GM23248 (cell line): Measurements from ENCODE around the gene NIPA2. TPM values are rescaled to one million over a fixed set of nuclear protein-coding genes. Genes with fewer than 3 reads are reported as not detected.
"Not testable (repeated sequence)": the region's sequence is repeated elsewhere in the genome, so short reads cannot be mapped to it uniquely, and the experiment has no call there.

Experiments
- DNase-seq: peaks from one replicate; pipeline ENCODE4 v3.0.0-alpha.2; 2015
- H2AFZ ChIP-seq: fragments of 200-600 bp; sonication (generic); 2 replicates; pipeline ENCODE4 v1.6.1; 2016; ENCODE audit warnings: antibody characterized with exemption
- H3F3A ChIP-seq: fragments of 200-600 bp; sonication (generic); 2 replicates; pipeline ENCODE4 v1.6.1; 2016; ENCODE audit warnings: mild to moderate bottlenecking, antibody characterized with exemption, mixed run types; ENCODE audit not compliant: insufficient read depth
- H3K27ac ChIP-seq: fragments of 200-600 bp; sonication (generic); 2 replicates; pipeline ENCODE4 v1.5.1; 2016; ENCODE audit warnings: mild to moderate bottlenecking
- H3K27me3 ChIP-seq: fragments of 200-600 bp; sonication (generic); replicated peaks from 2 replicates; pipeline ENCODE4 v1.6.1; 2016; ENCODE audit warnings: mild to moderate bottlenecking; ENCODE audit not compliant: insufficient read depth
- H3K36me3 ChIP-seq: fragments of 200-600 bp; sonication (generic); 2 replicates; pipeline ENCODE4 v1.6.1; 2016; ENCODE audit warnings: low read depth, mild to moderate bottlenecking
- H3K4me1 ChIP-seq: fragments of 200-600 bp; sonication (generic); 2 replicates; pipeline ENCODE4 v1.6.1; 2016; ENCODE audit warnings: mild to moderate bottlenecking; ENCODE audit not compliant: insufficient read depth
- H3K4me2 ChIP-seq: fragments of 200-600 bp; sonication (generic); one replicate; pipeline ENCODE4 v1.6.1; 2016; ENCODE audit warnings: mild to moderate bottlenecking; ENCODE audit not compliant: unreplicated experiment
- H3K4me3 ChIP-seq: fragments of 200-600 bp; sonication (generic); 2 replicates; pipeline ENCODE4 v1.5.1; 2016; ENCODE audit warnings: mild to moderate bottlenecking
- H3K79me2 ChIP-seq: fragments of 200-600 bp; sonication (generic); 2 replicates; pipeline ENCODE4 v1.6.1; 2016; ENCODE audit warnings: mild to moderate bottlenecking; ENCODE audit not compliant: insufficient read depth
- H3K9ac ChIP-seq: fragments of 200-600 bp; sonication (generic); 2 replicates; pipeline ENCODE4 v1.6.1; 2016; ENCODE audit warnings: mild to moderate bottlenecking
- H3K9me2 ChIP-seq: fragments of 200-600 bp; sonication (generic); 2 replicates; pipeline ENCODE4 v1.6.1; 2016; ENCODE audit warnings: mixed run types, mild to moderate bottlenecking, moderate library complexity; ENCODE audit not compliant: insufficient read depth
- H3K9me3 ChIP-seq: fragments of 200-600 bp; sonication (generic); one replicate; pipeline ENCODE4 v1.6.1; 2017; ENCODE audit warnings: low read depth
- H4K20me1 ChIP-seq: fragments of 200-600 bp; sonication (generic); 2 replicates; pipeline ENCODE4 v1.6.0; 2016; ENCODE audit not compliant: insufficient read depth
- EZH2 ChIP-seq: fragments of 200-600 bp; sonication (generic); IDR thresholded peaks from 2 replicates; pipeline ENCODE4 v1.6.1; 2018; ENCODE audit warnings: antibody characterized with exemption, mild to moderate bottlenecking; ENCODE audit not compliant: insufficient read depth, poor library complexity, severe bottlenecking
- EZH2phosphoT487 ChIP-seq: fragments of 200-600 bp; sonication (generic); IDR thresholded peaks from 2 replicates; pipeline ENCODE4 v1.6.1; 2018; ENCODE audit warnings: antibody characterized with exemption, moderate library complexity, mild to moderate bottlenecking, low read depth; ENCODE audit not compliant: insufficient read depth
- WGBS, 2 experiments: methylation state at CpG; one replicate each; pipeline ENCODE4 v1.1.6; 2015 to 2017; ENCODE audit warnings: low lambda C conversion rate in 2 of 2, low coverage in 1 of 2; ENCODE audit errors: missing lambda C conversion rate in 2 of 2; 5-methylcytosine and 5-hydroxymethylcytosine counted together
- in situ Hi-C: fragments of 300-500 bp; cut with MboI; formaldehyde crosslinking; loops from 2 replicates; pipeline ENCODE4 v1.15.0; 2020
- polyA plus RNA-seq: library from polyadenylated mRNA; unstranded; fragments of >200 nt; fragmentation: Nextera tagmentation; extraction: Ambion mirVana; gene quantifications from 2 replicates; pipeline ENCODE4 v1.2.1, GENCODE V29; 2016
- total RNA-seq: library from RNA; depleted of rRNA; stranded (reverse); fragments of >200 nt; shearing (Covaris generic); gene quantifications from 2 replicates; pipeline ENCODE4 v1.2.3, GENCODE V29; 2014

The NIPA2 gene
- total and polyA plus RNA-seq, 2 experiments from 2014 or later, result 74.9 to 100 TPM

- DNase-seq, result no peak
- Histone ChIP-seq H3K4me2 (no peak overlapping the region), H3K36me3 (no peaks in the 10 kb centered on the region), H2AFZ (no peak overlapping the region), H3K79me2 (peaks cover 23% of the 10 kb centered on the region), H3K9me2 (no peaks in the 10 kb centered on the region), H3F3A (no peaks in the 10 kb centered on the region), H3K4me1 (no peaks in the 10 kb centered on the region), H3K4me3 (no peak overlapping the region), H3K27me3 (no peaks in the 10 kb centered on the region), H3K9ac (no peak overlapping the region), H3K9me3 (no peaks in the 10 kb centered on the region), H3K27ac (no peak overlapping the region), H4K20me1 (no peaks in the 10 kb centered on the region)
- no peak for TF ChIP-seq EZH2
- no peak for TF ChIP-seq EZH2phosphoT487
- in situ Hi-C loops, result no loop called here
Observed at GRCh38 chr15:22796079-22796478, 42.4 kb upstream of the NIPA2 start.

- Histone ChIP-seq H4K20me1 (no peaks in the 10 kb centered on the region), H3K36me3 (no peaks in the 10 kb centered on the region), H3K9me2 (no peaks in the 10 kb centered on the region), H3K27ac (no peak overlapping the region), H2AFZ (no peak overlapping the region), H3K4me1 (no peaks in the 10 kb centered on the region), H3K9me3 (no peaks in the 10 kb centered on the region), H3K79me2 (peaks cover 10% of the 10 kb centered on the region; the same call in 1 of the 2 replicates), H3F3A (no peaks in the 10 kb centered on the region), H3K4me2 (no peak overlapping the region), H3K27me3 (no peaks in the 10 kb centered on the region), H3K4me3 (no peak overlapping the region), H3K9ac (no peak overlapping the region)
- no peak for DNase-seq
- 81 to 83% methylated on average over 2 of the region's 2 CpGs for WGBS, 2 experiments
- in situ Hi-C loops, result no loop called here
- TF ChIP-seq EZH2phosphoT487 (no peak), EZH2 (no peak)
Observed at GRCh38 chr15:22799902-22800301, 38.6 kb upstream of the NIPA2 start.

- H3K27ac ChIP-seq, H3K27me3 ChIP-seq, H2AFZ ChIP-seq, H4K20me1 ChIP-seq, H3K79me2 ChIP-seq, H3K4me1 ChIP-seq, H3F3A ChIP-seq, H3K4me3 ChIP-seq, H3K36me3 ChIP-seq, DNase-seq, H3K4me2 ChIP-seq, in situ Hi-C loops, H3K9ac ChIP-seq, H3K9me3 ChIP-seq, H3K9me2 ChIP-seq: not testable (repeated sequence)
- 93 to 96% methylated on average over 10 of the region's 10 CpGs for WGBS, 2 experiments
Observed at GRCh38 chr15:22803006-22803405, 35.5 kb upstream of the NIPA2 start.

GRCh38 chr15:22806156-22806555 is 32.3 kb upstream of the NIPA2 start:
- H3K4me1 ChIP-seq, result no peaks in the 10 kb centered on the region
- H3K27ac ChIP-seq, result no peak overlapping the region
- WGBS, 2 experiments, result 98 to 99% methylated on average over 11 of the region's 11 CpGs
- no peaks in the 10 kb centered on the region for H3K27me3 ChIP-seq
- TF ChIP-seq EZH2phosphoT487 (no peak), EZH2 (no peak)
- H3K4me2 ChIP-seq, result no peak overlapping the region
- H3K36me3 ChIP-seq, result no peaks in the 10 kb centered on the region
- no peak overlapping the region for H3K4me3 ChIP-seq
- in situ Hi-C loops, result no loop called here
- no peak overlapping the region for H3K9ac ChIP-seq
- peaks cover 4% of the 10 kb centered on the region; the same call in 1 of the 2 replicates for H3K79me2 ChIP-seq
- DNase-seq, result no peak
- H4K20me1 ChIP-seq, result no peaks in the 10 kb centered on the region
- H3K9me3 ChIP-seq, result no peaks in the 10 kb centered on the region
- H2AFZ ChIP-seq, result no peak overlapping the region
- H3K9me2 ChIP-seq, result no peaks in the 10 kb centered on the region
- H3F3A ChIP-seq, result no peaks in the 10 kb centered on the region

GRCh38 chr15:22806664-22807063 is 31.8 kb upstream of the NIPA2 start:
- Histone ChIP-seq H3K36me3 (no peaks in the 10 kb centered on the region), H3F3A (no peaks in the 10 kb centered on the region), H2AFZ (no peak overlapping the region), H3K4me2 (no peak overlapping the region), H3K9me2 (no peaks in the 10 kb centered on the region), H4K20me1 (no peaks in the 10 kb centered on the region), H3K4me3 (no peak overlapping the region), H3K9ac (no peak overlapping the region), H3K27me3 (no peaks in the 10 kb centered on the region), H3K9me3 (no peaks in the 10 kb centered on the region), H3K4me1 (no peaks in the 10 kb centered on the region), H3K27ac (no peak overlapping the region), H3K79me2 (peaks cover 4% of the 10 kb centered on the region; the same call in 1 of the 2 replicates)
- no peak for TF ChIP-seq EZH2
- no peak for TF ChIP-seq EZH2phosphoT487
- 88 to 97% methylated on average over 2 of the region's 2 CpGs for WGBS, 2 experiments
- in situ Hi-C loops, result no loop called here
- no peak for DNase-seq

GRCh38 chr15:22807831-22808230 is 30.6 kb upstream of the NIPA2 start:
- DNase-seq, H3K27me3 ChIP-seq, H3K36me3 ChIP-seq, H3K9ac ChIP-seq, H3F3A ChIP-seq, H3K4me3 ChIP-seq, H4K20me1 ChIP-seq, H2AFZ ChIP-seq, in situ Hi-C loops, H3K27ac ChIP-seq, H3K9me3 ChIP-seq, H3K4me2 ChIP-seq, H3K79me2 ChIP-seq, H3K4me1 ChIP-seq, H3K9me2 ChIP-seq: not testable (repeated sequence)
- 93 to 96% methylated on average over 8 to 9 of the region's 9 CpGs for WGBS, 2 experiments
